ENCODE results near the gene OPN1MW. TPM values are rescaled to one million over a fixed set of nuclear protein-coding genes. Genes with fewer than 3 reads are reported as not detected.

OPN1MW gene
- total and polyA plus RNA-seq, 2 of the 8 experiments (the other 6 are each of a cell fraction or from before 2014, with no cell fraction given), result not detected

GRCh38 chrX:154135458-154136229 is 46.8 kb upstream of the OPN1MW start (continued):
- TF ChIP-seq YY1 (IDR thresholded peaks at IDR 0.05; ENCODE audit: low read depth, low read length) (no peak), CEBPB (IDR thresholded peaks at IDR 0.05; ENCODE audit: low read depth, low read length) (no peak), BRCA1 (IDR thresholded peaks at IDR 0.05; ENCODE audit: low read depth, low read length) (no peak), SP4 (IDR thresholded peaks at IDR 0.05; ENCODE audit: low read length) (no peak), RAD21 (IDR thresholded peaks at IDR 0.05 in 1 of 2, conservative IDR thresholded peaks at IDR 0.05 in 1 of 2; ENCODE audit: low read depth in 2 of 2, low read length in 2 of 2) (no peak), SRF (IDR thresholded peaks at IDR 0.05; ENCODE audit: low read depth, low read length) (no peak), RNF2 (IDR thresholded peaks at IDR 0.05; ENCODE audit: borderline replicate concordance, low read depth, low read length, missing control alignments, poor library complexity, severe bottlenecking) (no peak)

Measured in H1 (cell line).